Neural cell (in vitro differentiated cells): Measurements from ENCODE around the gene DDX52.

Experiments
- EP300 ChIP-seq: fragments of 450-650 bp; conservative IDR thresholded peaks from 2 replicates; pipeline ENCODE4 v1.6.1; 2014; ENCODE audit warnings: antibody characterized with exemption, mild to moderate bottlenecking, moderate library complexity; ENCODE audit not compliant: poor library complexity, severe bottlenecking
- EZH2 ChIP-seq: fragments of 200-600, 300-800 bp; shearing (Covaris generic), sonication (generic); IDR thresholded peaks from 2 replicates; pipeline ENCODE4 v1.6.1; 2014; ENCODE audit warnings: antibody characterized with exemption, low read length, borderline replicate concordance, mild to moderate bottlenecking; ENCODE audit not compliant: insufficient read depth, poor library complexity, severe bottlenecking
- MXI1 ChIP-seq: fragments of 450-650 bp; conservative IDR thresholded peaks from 2 replicates; pipeline ENCODE4 v1.6.1; 2014; ENCODE audit warnings: antibody characterized with exemption, mild to moderate bottlenecking; ENCODE audit not compliant: poor library complexity, severe bottlenecking
- POLR2AphosphoS5 ChIP-seq: IDR thresholded peaks from 2 replicates; pipeline ENCODE4 v1.6.1; 2012
- RAD21 ChIP-seq: fragments of 450-650 bp; conservative IDR thresholded peaks from 2 replicates; pipeline ENCODE4 v1.6.1; 2014; ENCODE audit warnings: antibody characterized with exemption, mild to moderate bottlenecking, moderate library complexity
- SMC3 ChIP-seq: fragments of 450-650 bp; conservative IDR thresholded peaks from 2 replicates; pipeline ENCODE4 v1.6.1; 2014; ENCODE audit warnings: antibody characterized with exemption, mild to moderate bottlenecking, moderate library complexity; ENCODE audit not compliant: poor library complexity
- TAF1 ChIP-seq: IDR thresholded peaks from 2 replicates; pipeline ENCODE4 v1.6.1; 2012; ENCODE audit warnings: low read depth
- TF ChIP-seq, protein P1 (sequence below): fragments of 450-650 bp; IDR thresholded peaks from 2 replicates; pipeline ENCODE4 v1.5.1; 2014; ENCODE audit warnings: antibody characterized with exemption, mild to moderate bottlenecking, moderate library complexity; ENCODE audit not compliant: poor library complexity, severe bottlenecking
- TF ChIP-seq, protein P2 (sequence below): IDR thresholded peaks from 2 replicates; pipeline ENCODE4 v1.6.1; 2012; ENCODE audit warnings: borderline replicate concordance

DNA sequence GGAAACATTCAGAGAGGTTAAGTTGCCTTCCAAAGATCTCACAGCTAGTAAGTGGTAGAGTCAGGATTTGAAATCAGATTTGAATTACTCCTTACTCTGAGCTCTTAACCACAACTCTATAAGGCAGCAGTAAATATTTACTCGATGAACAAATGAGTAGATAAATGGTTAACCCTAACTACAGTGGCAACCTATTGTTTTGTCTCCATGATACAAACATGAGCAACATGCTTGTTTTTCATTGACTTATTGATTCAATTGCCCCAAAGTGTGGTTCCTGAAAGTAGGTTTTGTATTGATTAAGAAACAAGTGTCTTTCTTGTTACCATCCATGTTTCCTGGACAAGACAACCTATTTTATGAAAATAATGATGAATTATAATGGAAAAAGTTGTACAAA is 34.8 kb upstream of the DDX52 start:
- TF ChIP-seq, protein P1, sequence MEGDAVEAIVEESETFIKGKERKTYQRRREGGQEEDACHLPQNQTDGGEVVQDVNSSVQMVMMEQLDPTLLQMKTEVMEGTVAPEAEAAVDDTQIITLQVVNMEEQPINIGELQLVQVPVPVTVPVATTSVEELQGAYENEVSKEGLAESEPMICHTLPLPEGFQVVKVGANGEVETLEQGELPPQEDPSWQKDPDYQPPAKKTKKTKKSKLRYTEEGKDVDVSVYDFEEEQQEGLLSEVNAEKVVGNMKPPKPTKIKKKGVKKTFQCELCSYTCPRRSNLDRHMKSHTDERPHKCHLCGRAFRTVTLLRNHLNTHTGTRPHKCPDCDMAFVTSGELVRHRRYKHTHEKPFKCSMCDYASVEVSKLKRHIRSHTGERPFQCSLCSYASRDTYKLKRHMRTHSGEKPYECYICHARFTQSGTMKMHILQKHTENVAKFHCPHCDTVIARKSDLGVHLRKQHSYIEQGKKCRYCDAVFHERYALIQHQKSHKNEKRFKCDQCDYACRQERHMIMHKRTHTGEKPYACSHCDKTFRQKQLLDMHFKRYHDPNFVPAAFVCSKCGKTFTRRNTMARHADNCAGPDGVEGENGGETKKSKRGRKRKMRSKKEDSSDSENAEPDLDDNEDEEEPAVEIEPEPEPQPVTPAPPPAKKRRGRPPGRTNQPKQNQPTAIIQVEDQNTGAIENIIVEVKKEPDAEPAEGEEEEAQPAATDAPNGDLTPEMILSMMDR, result no peak
- TF ChIP-seq MXI1 (no peak), EZH2 (no peak), POLR2AphosphoS5 (no peak), TAF1 (no peak), EP300 (no peak), SMC3 (no peak), RAD21 (no peak)
- TF ChIP-seq, protein P2, sequence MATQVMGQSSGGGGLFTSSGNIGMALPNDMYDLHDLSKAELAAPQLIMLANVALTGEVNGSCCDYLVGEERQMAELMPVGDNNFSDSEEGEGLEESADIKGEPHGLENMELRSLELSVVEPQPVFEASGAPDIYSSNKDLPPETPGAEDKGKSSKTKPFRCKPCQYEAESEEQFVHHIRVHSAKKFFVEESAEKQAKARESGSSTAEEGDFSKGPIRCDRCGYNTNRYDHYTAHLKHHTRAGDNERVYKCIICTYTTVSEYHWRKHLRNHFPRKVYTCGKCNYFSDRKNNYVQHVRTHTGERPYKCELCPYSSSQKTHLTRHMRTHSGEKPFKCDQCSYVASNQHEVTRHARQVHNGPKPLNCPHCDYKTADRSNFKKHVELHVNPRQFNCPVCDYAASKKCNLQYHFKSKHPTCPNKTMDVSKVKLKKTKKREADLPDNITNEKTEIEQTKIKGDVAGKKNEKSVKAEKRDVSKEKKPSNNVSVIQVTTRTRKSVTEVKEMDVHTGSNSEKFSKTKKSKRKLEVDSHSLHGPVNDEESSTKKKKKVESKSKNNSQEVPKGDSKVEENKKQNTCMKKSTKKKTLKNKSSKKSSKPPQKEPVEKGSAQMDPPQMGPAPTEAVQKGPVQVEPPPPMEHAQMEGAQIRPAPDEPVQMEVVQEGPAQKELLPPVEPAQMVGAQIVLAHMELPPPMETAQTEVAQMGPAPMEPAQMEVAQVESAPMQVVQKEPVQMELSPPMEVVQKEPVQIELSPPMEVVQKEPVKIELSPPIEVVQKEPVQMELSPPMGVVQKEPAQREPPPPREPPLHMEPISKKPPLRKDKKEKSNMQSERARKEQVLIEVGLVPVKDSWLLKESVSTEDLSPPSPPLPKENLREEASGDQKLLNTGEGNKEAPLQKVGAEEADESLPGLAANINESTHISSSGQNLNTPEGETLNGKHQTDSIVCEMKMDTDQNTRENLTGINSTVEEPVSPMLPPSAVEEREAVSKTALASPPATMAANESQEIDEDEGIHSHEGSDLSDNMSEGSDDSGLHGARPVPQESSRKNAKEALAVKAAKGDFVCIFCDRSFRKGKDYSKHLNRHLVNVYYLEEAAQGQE, result no peak
